ENCODE results near the gene EFCAB5. TPM values are rescaled to one million over a fixed set of nuclear protein-coding genes. Genes with fewer than 3 reads are reported as not detected.

Gene EFCAB5
- polyA plus RNA-seq, 1 donor, result 2.8 TPM

Other genes starting within 250 kb of the EFCAB5 start
- gene SSH2, start 11.4 kb upstream of the EFCAB5 start, polyA plus RNA-seq (ENCODE audit: insufficient read length), result 19.9 TPM
- 47.6 TPM for gene NSRP1, start 175.2 kb downstream of the EFCAB5 start, polyA plus RNA-seq (ENCODE audit: insufficient read length)